Esophagus muscularis mucosa (tissue), 3 donors: Measurements from ENCODE around the gene ANK2.

Source experiments
- CTCF ChIP-seq, 3 experiments: fragments of 200-600 bp in 2 of 3; fragments of 450-650 bp in 1 of 3; sonication (generic) in 2 of 3; IDR thresholded peaks; one replicate each; pipeline ENCODE4 v1.5.1; 2017 to 2019; ENCODE audit warnings: antibody characterized with exemption in 3 of 3, mild to moderate bottlenecking in 2 of 3, moderate library complexity in 1 of 3
- EP300 ChIP-seq: sonication (generic); formaldehyde crosslinking; IDR thresholded peaks from one replicate; pipeline ENCODE4 v1.6.1; 2017; ENCODE audit warnings: antibody characterized with exemption

DNA sequence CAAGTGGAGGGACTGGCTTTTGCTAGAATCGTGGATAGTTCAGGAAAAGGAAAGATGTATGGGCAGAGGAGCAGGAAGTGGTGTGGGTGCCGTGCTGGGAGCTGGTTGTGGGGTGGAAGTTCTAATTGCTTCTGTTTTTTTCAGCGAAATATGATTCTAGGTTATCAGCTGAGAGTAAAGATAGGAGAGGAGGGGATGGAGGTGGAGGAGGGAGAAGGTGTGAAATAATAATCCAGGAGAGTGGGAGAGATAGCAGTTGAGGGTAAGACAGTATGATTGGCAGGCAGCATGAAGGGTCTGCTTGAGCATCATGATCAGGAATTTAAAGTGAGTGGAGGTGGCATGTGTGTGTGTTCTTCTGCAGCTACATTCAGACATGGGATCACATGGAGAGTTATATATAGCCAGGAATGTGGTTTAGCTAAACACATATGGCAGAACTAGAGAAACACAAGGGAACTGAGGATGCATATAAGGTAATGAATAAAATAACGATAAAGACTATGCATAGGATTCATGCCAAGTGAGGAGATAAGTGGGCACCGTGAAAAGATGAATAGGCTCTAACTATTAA is 133.7 kb downstream of the ANK2 start:
- TF ChIP-seq CTCF (IDR thresholded peaks at IDR 0.05) (no peak), EP300 (no peak)
